WTC11 (cell line): ENCODE results near the gene CHCHD2. TPM values are rescaled to one million over a fixed set of nuclear protein-coding genes. Genes with fewer than 3 reads are reported as not detected.

Source experiments
- ATAC-seq: fragments of 200-7000 bp; cut with Tn5 transposase; 2 replicates; pipeline ENCODE4 v1.10.0; 2021; ENCODE audit warnings: mild to moderate bottlenecking, moderate library complexity
- CTCF ChIA-PET: fragments of 300-600 bp; sonication (Branson Sonifier 250); formaldehyde crosslinking; loops from one replicate; lab custom pipeline; 2021; ENCODE audit warnings: antibody characterized with exemption; lab: Charles Lee
- POLR2A ChIA-PET: fragments of 350-600 bp; sonication (Branson Sonifier 250); formaldehyde crosslinking; loops from one replicate; lab custom pipeline; 2021; ENCODE audit warnings: antibody characterized with exemption; lab: Charles Lee
- DNase-seq: peaks from one replicate; pipeline ENCODE4 v3.0.0; 2021; ENCODE audit warnings: low spot score
- H3K27ac Mint-ChIP-seq: 2 replicates; pipeline ENCODE4 v1.8.0; 2021; ENCODE audit warnings: mixed read lengths
- H3K27me3 Mint-ChIP-seq: 2 replicates; pipeline ENCODE4 v1.8.0; 2021; ENCODE audit warnings: low read depth, mild to moderate bottlenecking, moderate library complexity, mixed read lengths
- H3K36me3 Mint-ChIP-seq: 2 replicates; pipeline ENCODE4 v1.8.0; 2021; ENCODE audit warnings: mixed read lengths
- H3K4me1 Mint-ChIP-seq: 2 replicates; pipeline ENCODE4 v1.8.0; 2022; ENCODE audit warnings: mixed read lengths
- H3K4me3 Mint-ChIP-seq: 2 replicates; pipeline ENCODE4 v1.8.0; 2021; ENCODE audit warnings: mild to moderate bottlenecking, moderate library complexity, mixed read lengths
- H3K9me3 Mint-ChIP-seq: 2 replicates; pipeline ENCODE4 v1.8.0; 2021; ENCODE audit warnings: mixed read lengths
- CBFB ChIP-seq: sonication (generic); formaldehyde crosslinking; IDR thresholded peaks from 2 replicates; pipeline ENCODE4 v1.8.1; 2022; ENCODE audit warnings: mild to moderate bottlenecking, low read depth, missing genetic modification reagents
- EMX1 ChIP-seq: fragments of 250-450 bp; sonication (Bioruptor Pico); IDR thresholded peaks from 2 replicates; pipeline ENCODE4 v1.8.0; 2021; ENCODE audit warnings: mild to moderate bottlenecking
- FOXJ3 ChIP-seq: sonication (generic); formaldehyde crosslinking; IDR thresholded peaks from 2 replicates; pipeline ENCODE4 v1.9.0; 2021; ENCODE audit warnings: missing genetic modification reagents, mild to moderate bottlenecking, borderline replicate concordance
- FOXP1 ChIP-seq: sonication (generic); formaldehyde crosslinking; IDR thresholded peaks from 2 replicates; pipeline ENCODE4 v1.8.0; 2022; ENCODE audit warnings: missing genetic modification reagents, mild to moderate bottlenecking, moderate library complexity, borderline replicate concordance
- MXD4 ChIP-seq: fragments of 250-450 bp; sonication (Bioruptor Pico); IDR thresholded peaks from 2 replicates; pipeline ENCODE4 v1.8.0; 2021; ENCODE audit warnings: mild to moderate bottlenecking, moderate library complexity, borderline replicate concordance
- NFE2L1 ChIP-seq: sonication (generic); formaldehyde crosslinking; IDR thresholded peaks from 2 replicates; pipeline ENCODE4 v1.8.1; 2023; ENCODE audit warnings: missing genetic modification reagents
- NR2C2 ChIP-seq: sonication (generic); formaldehyde crosslinking; IDR thresholded peaks from 2 replicates; pipeline ENCODE4 v1.8.0; 2022; ENCODE audit warnings: mild to moderate bottlenecking, missing genetic modification reagents
- NR3C1 ChIP-seq: sonication (generic); formaldehyde crosslinking; conservative IDR thresholded peaks from 2 replicates; pipeline ENCODE4 v1.8.1; 2023; ENCODE audit warnings: low read depth, mild to moderate bottlenecking, missing genetic modification reagents
- PRRX2 ChIP-seq: fragments of 250-450 bp; sonication (Bioruptor Pico); IDR thresholded peaks from 2 replicates; pipeline ENCODE4 v1.8.0; 2021; ENCODE audit warnings: mild to moderate bottlenecking
- RELA ChIP-seq: sonication (generic); formaldehyde crosslinking; IDR thresholded peaks from 2 replicates; pipeline ENCODE4 v1.8.1; 2022; ENCODE audit warnings: missing genetic modification reagents, mild to moderate bottlenecking, borderline replicate concordance
- SP1 ChIP-seq: sonication (generic); formaldehyde crosslinking; conservative IDR thresholded peaks from 2 replicates; pipeline ENCODE4 v1.8.1; 2022; ENCODE audit warnings: missing genetic modification reagents
- TCF7 ChIP-seq: sonication (generic); formaldehyde crosslinking; IDR thresholded peaks from 2 replicates; pipeline ENCODE4 v1.8.0; 2022; ENCODE audit warnings: mild to moderate bottlenecking, low read depth, missing genetic modification reagents, moderate library complexity
- ZNF219 ChIP-seq: sonication (generic); formaldehyde crosslinking; IDR thresholded peaks from 2 replicates; pipeline ENCODE4 v1.8.0; 2023; ENCODE audit warnings: missing genetic modification reagents, mild to moderate bottlenecking, borderline replicate concordance
- ZNF263 ChIP-seq: sonication (generic); formaldehyde crosslinking; IDR thresholded peaks from 2 replicates; pipeline ENCODE4 v1.8.1; 2022; ENCODE audit warnings: low read depth, mild to moderate bottlenecking, moderate library complexity, missing genetic modification reagents
- ZNF317 ChIP-seq: sonication (generic); formaldehyde crosslinking; IDR thresholded peaks from 2 replicates; pipeline ENCODE4 v1.8.1; 2023; ENCODE audit warnings: low read depth, mild to moderate bottlenecking, moderate library complexity, missing genetic modification reagents, borderline replicate concordance
- ZNF416 ChIP-seq: fragments of 250-450 bp; sonication (Bioruptor Pico); IDR thresholded peaks from 2 replicates; pipeline ENCODE4 v1.9.0; 2021; ENCODE audit warnings: mild to moderate bottlenecking, inconsistent platforms
- total RNA-seq: library from RNA; stranded (reverse); gene quantifications from 3 replicates; pipeline ENCODE4 v1.2.3, GENCODE V29; 2021
- TF ChIP-seq, protein P1 (sequence below): fragments of 250-450 bp; sonication (Bioruptor Pico); conservative IDR thresholded peaks from 2 replicates; pipeline ENCODE4 v1.9.0; 2021; ENCODE audit warnings: mild to moderate bottlenecking
- TF ChIP-seq, protein P2 (sequence below): sonication (generic); formaldehyde crosslinking; IDR thresholded peaks from 2 replicates; pipeline ENCODE4 v1.8.1; 2023; ENCODE audit warnings: mild to moderate bottlenecking, missing genetic modification reagents, moderate library complexity
- TF ChIP-seq, protein P3 (sequence below): fragments of 250-450 bp; sonication (Bioruptor Pico); IDR thresholded peaks from 2 replicates; pipeline ENCODE4 v1.9.0; 2021; ENCODE audit warnings: moderate library complexity, mild to moderate bottlenecking, inconsistent platforms, borderline replicate concordance
- TF ChIP-seq, protein P4 (sequence below): sonication (generic); formaldehyde crosslinking; IDR thresholded peaks from 2 replicates; pipeline ENCODE4 v1.8.0; 2023; ENCODE audit warnings: missing genetic modification reagents, mild to moderate bottlenecking, borderline replicate concordance
- TF ChIP-seq, protein P5 (sequence below): sonication (generic); formaldehyde crosslinking; IDR thresholded peaks from 2 replicates; pipeline ENCODE4 v1.8.1; 2023; ENCODE audit warnings: mild to moderate bottlenecking, missing genetic modification reagents, moderate library complexity
- TF ChIP-seq, protein P6 (sequence below): sonication (generic); formaldehyde crosslinking; IDR thresholded peaks from 2 replicates; pipeline ENCODE4 v1.8.0; 2022; ENCODE audit warnings: mild to moderate bottlenecking, missing genetic modification reagents

The CHCHD2 gene
- total RNA-seq, 1 experiment from 2014 or later = 2.2 TPM

DNA sequence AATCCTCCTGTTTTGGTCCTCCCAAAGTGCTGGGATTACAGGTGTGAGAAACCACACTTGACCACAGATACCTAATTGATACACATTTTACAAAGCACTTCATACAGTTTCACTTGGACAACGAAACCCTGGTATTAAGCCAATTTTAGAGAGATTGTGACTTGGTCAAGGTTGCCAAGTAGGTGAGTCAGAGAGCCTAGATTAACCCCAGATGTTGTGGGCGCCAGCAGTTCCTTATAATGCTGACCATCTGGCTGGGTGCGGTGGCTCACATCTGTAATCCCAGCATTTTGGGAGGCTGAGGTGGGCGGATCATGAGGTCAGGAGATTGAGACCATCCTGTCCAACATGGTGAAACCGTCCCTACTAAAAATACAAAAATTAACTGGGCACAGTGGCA is 8.6 kb downstream of the CHCHD2 start:
- peaks cover 27% of the 10 kb centered on the region for H3K9me3 Mint-ChIP-seq
- peaks cover 32% of the 10 kb centered on the region for H3K36me3 Mint-ChIP-seq
- no peak overlapping the region for H3K4me3 Mint-ChIP-seq
- no peaks in the 10 kb centered on the region for H3K4me1 Mint-ChIP-seq
- ChIA-PET POLR2A (no interaction called here), CTCF (no interaction called here)
- no peak for ATAC-seq
- H3K27me3 Mint-ChIP-seq = peaks cover 10% of the 10 kb centered on the region
- TF ChIP-seq NR2C2 (CRISPR knock-in tag) (no peak), EMX1 (no peak), TCF7 (CRISPR knock-in tag) (no peak), ZNF219 (no peak), CBFB (CRISPR knock-in tag) (no peak), NR3C1 (CRISPR knock-in tag) (no peak), ZNF263 (CRISPR knock-in tag) (no peak), RELA (CRISPR knock-in tag) (no peak), ZNF416 (CRISPR knock-in tag) (no peak), SP1 (no peak)
- TF ChIP-seq, protein P1, sequence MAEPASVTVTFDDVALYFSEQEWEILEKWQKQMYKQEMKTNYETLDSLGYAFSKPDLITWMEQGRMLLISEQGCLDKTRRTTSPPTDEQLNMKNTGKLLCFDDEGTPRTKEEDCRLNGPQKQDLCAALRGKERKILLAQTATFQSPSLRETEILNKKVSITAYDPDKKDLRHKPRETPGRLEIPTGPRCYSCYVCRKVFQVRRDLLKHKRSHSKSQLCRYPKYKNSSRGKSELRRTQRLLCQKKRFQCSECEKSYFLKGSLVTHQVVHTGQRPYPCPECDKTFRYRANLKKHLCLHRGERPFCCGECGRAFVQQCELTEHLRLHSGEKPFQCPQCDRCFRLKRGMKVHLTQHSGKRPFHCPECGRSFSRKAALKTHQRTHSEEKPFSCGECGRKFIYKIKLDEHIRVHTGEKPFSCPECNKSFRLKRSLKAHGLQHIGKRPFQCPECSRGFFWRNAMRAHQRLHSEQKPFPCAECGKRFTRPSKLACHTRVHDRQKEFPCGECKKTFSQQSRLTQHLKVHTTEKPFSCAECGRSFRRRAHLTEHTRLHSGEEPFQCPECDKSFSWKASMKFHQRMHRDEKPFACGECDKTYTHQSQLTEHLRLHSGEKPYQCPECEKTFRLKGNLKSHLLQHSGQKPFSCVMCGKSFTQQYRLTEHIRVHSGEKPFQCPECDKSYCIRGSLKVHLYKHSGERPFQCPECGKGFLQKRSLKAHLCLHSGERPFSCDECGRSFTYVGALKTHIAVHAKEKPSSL (CRISPR knock-in tag) = no peak
- TF ChIP-seq, protein P2, sequence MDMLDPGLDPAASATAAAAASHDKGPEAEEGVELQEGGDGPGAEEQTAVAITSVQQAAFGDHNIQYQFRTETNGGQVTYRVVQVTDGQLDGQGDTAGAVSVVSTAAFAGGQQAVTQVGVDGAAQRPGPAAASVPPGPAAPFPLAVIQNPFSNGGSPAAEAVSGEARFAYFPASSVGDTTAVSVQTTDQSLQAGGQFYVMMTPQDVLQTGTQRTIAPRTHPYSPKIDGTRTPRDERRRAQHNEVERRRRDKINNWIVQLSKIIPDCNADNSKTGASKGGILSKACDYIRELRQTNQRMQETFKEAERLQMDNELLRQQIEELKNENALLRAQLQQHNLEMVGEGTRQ (CRISPR knock-in tag) = no peak
- TF ChIP-seq, protein P3, sequence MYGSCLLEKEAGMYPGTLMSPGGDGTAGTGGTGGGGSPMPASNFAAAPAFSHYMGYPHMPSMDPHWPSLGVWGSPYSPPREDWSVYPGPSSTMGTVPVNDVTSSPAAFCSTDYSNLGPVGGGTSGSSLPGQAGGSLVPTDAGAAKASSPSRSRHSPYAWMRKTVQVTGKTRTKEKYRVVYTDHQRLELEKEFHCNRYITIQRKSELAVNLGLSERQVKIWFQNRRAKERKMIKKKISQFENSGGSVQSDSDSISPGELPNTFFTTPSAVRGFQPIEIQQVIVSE (CRISPR knock-in tag) = no peak
- H3K27ac Mint-ChIP-seq = no peak overlapping the region
- DNase-seq = no peak

DNA sequence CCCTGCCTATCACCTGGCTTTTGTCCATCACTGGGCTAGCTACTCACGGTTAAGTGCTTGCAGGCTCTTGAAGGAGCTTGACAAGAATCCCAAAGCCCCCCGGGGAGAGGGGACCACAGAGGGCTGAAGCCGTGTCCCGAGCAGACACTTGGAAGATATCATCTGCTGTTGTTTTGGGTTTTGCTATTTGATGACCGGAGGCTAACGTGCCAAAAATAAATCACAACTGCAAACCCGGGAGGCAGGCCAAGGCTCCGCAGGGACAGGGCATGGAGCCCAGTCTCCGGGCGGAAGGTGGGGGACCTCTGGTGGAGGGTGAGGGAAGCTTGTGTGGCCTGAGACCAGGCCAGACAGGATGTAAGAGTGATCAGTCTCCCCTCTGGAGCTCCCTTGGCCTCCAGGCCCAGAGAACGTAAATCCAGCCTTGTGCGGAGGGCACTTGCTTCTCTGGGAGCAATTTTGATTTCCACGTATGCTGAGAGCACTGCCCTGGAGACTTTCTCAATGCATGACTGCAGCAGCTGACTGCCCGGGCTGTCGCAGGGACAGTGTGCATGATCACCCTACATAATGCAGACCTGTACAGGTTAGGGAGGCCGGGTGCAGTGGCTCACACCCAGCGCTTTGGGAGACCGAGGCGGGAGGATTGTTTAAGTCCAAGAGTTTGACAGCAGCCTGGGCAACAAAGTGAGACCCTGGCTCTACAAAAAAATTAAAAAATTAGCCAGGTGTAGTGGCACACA is 13.3 kb downstream of the CHCHD2 start, which contains the start of gene PHKG1:
Gene PHKG1, minus strand, starts transcription at position 164 of the 743 bp plus-strand sequence. CDS start 4,011 bp downstream, outside the sequence.
- POLR2A ChIA-PET = interaction anchor here (1.0 to 1.9 kb wide), 2 partner anchors 10 to 42 kb away, joined by 4 read pairs; partner anchors contain the start of genes CCT6A and PSPH
- H3K4me3 Mint-ChIP-seq = no peak within 1 kb of the TSS
- ATAC-seq = peak; percentile 97
- CTCF ChIA-PET = interaction anchor here (0.7 to 1.3 kb wide), 6 partner anchors 10 to 87 kb away, joined by 3 to 5 read pairs (median 4); no protein-coding TSS in a partner anchor
- H3K4me1 Mint-ChIP-seq = no peaks in the 10 kb centered on the region
- DNase-seq = peak; percentile 36
- peaks cover 4% of the 10 kb centered on the region for H3K9me3 Mint-ChIP-seq
- peaks cover 3% of the 10 kb centered on the region; the same call in 1 of the 2 replicates for H3K27me3 Mint-ChIP-seq
- no peak within 1 kb of the TSS for H3K27ac Mint-ChIP-seq
- TF ChIP-seq MXD4 (CRISPR knock-in tag) (no peak), PRRX2 (CRISPR knock-in tag) (no peak), SP1 (no peak), ZNF263 (CRISPR knock-in tag) (no peak), FOXJ3 (CRISPR knock-in tag) (no peak), ZNF317 (CRISPR knock-in tag) (no peak), NFE2L1 (CRISPR knock-in tag) (no peak), FOXP1 (CRISPR knock-in tag) (no peak), TCF7 (CRISPR knock-in tag) (no peak), NR2C2 (CRISPR knock-in tag) (no peak)
- TF ChIP-seq, protein P4, sequence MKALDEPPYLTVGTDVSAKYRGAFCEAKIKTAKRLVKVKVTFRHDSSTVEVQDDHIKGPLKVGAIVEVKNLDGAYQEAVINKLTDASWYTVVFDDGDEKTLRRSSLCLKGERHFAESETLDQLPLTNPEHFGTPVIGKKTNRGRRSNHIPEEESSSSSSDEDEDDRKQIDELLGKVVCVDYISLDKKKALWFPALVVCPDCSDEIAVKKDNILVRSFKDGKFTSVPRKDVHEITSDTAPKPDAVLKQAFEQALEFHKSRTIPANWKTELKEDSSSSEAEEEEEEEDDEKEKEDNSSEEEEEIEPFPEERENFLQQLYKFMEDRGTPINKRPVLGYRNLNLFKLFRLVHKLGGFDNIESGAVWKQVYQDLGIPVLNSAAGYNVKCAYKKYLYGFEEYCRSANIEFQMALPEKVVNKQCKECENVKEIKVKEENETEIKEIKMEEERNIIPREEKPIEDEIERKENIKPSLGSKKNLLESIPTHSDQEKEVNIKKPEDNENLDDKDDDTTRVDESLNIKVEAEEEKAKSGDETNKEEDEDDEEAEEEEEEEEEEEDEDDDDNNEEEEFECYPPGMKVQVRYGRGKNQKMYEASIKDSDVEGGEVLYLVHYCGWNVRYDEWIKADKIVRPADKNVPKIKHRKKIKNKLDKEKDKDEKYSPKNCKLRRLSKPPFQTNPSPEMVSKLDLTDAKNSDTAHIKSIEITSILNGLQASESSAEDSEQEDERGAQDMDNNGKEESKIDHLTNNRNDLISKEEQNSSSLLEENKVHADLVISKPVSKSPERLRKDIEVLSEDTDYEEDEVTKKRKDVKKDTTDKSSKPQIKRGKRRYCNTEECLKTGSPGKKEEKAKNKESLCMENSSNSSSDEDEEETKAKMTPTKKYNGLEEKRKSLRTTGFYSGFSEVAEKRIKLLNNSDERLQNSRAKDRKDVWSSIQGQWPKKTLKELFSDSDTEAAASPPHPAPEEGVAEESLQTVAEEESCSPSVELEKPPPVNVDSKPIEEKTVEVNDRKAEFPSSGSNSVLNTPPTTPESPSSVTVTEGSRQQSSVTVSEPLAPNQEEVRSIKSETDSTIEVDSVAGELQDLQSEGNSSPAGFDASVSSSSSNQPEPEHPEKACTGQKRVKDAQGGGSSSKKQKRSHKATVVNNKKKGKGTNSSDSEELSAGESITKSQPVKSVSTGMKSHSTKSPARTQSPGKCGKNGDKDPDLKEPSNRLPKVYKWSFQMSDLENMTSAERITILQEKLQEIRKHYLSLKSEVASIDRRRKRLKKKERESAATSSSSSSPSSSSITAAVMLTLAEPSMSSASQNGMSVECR (CRISPR knock-in tag) = no peak
- TF ChIP-seq, protein P5, sequence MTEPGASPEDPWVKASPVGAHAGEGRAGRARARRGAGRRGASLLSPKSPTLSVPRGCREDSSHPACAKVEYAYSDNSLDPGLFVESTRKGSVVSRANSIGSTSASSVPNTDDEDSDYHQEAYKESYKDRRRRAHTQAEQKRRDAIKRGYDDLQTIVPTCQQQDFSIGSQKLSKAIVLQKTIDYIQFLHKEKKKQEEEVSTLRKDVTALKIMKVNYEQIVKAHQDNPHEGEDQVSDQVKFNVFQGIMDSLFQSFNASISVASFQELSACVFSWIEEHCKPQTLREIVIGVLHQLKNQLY = no peak
- TF ChIP-seq, protein P6, sequence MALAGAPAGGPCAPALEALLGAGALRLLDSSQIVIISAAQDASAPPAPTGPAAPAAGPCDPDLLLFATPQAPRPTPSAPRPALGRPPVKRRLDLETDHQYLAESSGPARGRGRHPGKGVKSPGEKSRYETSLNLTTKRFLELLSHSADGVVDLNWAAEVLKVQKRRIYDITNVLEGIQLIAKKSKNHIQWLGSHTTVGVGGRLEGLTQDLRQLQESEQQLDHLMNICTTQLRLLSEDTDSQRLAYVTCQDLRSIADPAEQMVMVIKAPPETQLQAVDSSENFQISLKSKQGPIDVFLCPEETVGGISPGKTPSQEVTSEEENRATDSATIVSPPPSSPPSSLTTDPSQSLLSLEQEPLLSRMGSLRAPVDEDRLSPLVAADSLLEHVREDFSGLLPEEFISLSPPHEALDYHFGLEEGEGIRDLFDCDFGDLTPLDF (CRISPR knock-in tag) = no peak
- H3K36me3 Mint-ChIP-seq = peaks cover 10% of the 10 kb centered on the region
